ENCODE measurements around the gene UPF1.

Gene UPF1

GRCh38 chr19:18858906-18859646, 27.3 kb downstream of the UPF1 start:
- no peak for DNase-seq

DNA sequence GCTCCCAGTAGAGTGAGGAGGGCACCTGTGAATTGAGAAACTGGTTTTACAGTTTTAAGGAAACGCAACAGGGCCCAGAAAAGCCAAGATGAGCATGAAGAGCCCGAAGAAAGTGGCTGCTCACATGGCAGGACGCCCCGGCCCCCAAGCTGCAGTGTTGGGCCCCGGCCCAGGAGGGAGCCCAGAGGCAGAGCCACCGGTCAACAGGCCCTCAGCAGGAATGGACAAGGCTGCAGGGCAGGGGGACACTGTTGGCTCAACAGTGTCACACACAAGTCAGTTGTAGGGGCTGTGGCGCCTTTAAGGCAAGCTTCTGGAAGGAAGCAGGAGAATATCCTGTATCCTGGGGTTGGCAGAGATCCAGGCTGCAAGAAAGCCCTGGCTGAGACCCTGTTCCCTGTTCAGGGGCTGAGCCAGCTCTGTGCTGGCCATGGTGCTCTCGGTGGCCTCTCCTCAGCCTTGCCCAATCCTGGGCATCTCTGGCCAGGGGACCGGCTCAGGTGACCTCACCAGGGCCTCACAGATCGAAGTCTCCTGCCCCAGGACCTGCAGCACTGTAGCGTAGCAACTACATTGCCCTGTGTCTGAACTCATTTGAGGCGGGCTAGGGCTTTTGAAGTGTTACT, 28.0 kb downstream of the UPF1 start:
- no peak for DNase-seq

GRCh38 chr19:18860302-18860700, 28.5 kb downstream of the UPF1 start:
- DNase-seq: no peak

DNA sequence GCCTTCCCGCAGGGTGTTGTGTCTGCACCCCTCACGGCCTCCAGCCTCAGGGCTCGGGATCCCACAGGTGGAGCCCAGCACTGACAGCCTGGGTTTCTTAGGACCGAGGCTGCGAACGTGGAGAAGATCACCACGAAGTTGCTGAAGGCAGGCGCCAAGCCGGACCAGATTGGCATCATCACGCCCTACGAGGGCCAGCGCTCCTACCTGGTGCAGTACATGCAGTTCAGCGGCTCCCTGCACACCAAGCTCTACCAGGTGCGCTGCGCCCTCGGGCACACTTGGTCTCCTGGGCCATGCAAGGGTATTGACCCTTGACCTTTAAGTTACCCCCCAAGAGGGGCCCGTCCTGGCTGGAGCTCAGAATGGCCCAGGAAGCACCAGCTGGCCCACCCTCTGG, 29.0 kb downstream of the UPF1 start:
- DNase-seq: no peak

DNA sequence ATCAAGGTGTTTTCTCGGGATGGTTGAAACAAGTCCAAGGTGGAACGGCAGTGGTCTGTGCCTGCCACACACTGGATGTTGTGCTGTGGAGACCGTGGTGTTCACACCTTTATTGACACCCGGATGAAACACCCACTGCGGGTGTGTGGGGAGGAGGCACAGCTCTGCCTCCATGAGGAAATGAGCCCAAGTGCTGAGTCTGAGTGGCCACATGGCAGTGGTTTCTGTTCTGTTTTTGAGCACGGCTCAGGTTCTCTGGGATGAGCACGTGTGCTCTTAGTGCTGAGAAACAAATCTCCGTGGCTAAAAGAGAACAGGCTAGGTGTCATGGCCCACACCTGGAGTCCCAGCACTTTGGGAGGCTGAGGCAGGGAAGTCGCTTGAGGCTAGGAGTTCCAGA, 29.5 kb downstream of the UPF1 start:
- DNase-seq: no peak

DNA sequence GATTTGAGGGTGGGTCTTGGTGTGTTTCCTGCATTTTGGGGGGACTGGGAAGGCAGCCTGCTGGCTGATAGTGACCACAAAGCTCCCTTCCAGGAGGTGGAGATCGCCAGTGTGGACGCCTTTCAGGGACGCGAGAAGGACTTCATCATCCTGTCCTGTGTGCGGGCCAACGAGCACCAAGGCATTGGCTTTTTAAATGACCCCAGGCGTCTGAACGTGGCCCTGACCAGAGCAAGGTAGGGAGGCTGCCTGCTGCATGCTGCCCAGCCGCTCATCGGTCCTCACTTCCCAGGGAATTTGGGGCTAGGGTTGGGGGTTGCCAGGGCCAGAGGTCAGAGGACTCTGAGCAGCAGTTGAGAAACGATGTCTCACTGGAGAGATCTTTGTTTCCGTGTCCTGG, 30.2 kb downstream of the UPF1 start:
- no peak for DNase-seq

GRCh38 chr19:18862976-18863842, 31.4 kb downstream of the UPF1 start:
- no peak for DNase-seq

DNA sequence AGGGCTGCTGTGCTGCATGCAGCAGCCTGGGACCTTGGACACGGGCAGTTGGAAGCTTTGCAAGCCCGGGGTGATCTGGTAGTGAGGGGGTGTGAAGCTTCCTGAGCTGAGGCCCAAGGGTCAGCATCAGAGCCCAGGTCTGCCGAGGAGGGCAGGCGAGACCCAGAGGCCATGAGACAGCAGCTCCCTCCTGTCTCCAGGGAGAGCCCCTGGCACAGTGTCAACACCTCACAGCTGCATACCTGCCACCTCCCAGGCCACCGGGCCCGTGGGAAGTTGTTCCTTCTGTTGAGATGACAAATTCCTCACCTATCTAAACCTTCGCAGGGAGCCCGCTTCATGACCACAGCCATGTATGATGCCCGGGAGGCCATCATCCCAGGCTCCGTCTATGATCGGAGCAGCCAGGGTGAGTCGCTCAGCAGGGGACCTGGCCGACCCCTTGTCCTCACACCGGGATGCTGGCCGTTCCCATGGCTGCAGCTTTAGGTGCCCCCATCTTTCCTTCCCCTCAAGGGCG, 32.1 kb downstream of the UPF1 start:
- DNase-seq: no peak

- no peak for DNase-seq
These were observed 33.6 kb downstream of the UPF1 start for GRCh38 chr19:18865106-18865972.

DNA sequence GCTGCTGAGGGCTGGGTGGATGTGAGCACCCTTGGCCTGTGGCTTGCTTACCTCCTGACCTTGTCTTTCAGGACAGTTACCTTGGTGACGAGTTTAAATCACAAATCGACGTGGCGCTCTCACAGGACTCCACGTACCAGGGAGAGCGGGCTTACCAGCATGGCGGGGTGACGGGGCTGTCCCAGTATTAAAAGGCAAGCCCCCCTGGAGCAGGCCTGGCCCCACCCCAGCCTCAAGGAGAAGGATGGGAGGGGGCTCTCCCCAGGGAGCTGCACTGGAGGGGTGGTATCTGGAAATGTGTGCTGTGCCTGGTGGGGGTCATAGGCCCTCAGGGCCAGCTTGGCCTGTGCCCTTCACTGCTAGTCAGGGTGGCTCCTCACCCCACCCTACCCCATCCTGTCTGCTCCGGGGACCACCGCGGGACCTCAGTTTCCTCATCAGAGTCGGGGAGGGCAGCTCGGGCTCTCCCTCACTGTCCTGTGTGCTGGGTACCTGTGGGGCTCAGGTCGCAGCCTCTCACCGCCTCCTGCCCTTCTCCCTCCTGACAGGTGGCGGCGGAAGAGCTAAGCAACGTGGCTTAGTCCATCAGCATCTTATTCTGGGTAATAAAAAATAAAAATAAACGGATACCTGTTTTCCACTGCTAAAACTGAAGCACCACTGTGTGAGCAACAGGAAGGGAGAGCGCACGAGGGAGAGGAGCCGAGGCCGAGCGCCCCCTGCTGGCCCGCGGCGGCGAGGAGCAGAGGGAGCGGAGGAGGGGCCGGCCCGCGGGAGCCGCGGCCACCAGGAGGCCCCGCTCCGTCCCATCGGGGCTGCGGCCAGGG, 34.4 kb downstream of the UPF1 start:
- DNase-seq: peak; percentile 49

GRCh38 chr19:18866800-18867123, 35.0 kb downstream of the UPF1 start:
- no peak for DNase-seq

DNA sequence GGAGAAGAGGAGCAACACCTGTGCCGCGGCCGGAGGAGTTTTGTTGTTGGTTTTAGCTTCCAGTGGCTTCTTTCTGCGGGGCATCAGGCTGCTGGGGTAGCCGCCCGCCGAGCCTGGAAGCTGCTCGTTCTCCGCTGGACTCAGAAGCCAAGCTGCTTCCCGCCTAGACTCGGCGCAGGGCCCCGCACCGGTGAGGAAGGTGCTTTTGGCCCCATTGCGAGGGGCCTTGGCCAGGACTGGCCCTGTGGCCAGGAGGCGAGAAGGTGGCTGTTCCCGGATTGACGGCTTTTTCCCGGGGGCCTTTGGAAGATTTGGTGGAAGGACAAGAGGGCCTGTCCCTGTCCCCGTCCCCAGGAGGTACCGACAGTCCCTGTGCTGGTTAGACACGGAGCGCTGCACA, 35.4 kb downstream of the UPF1 start:
- DNase-seq: no peak

DNA sequence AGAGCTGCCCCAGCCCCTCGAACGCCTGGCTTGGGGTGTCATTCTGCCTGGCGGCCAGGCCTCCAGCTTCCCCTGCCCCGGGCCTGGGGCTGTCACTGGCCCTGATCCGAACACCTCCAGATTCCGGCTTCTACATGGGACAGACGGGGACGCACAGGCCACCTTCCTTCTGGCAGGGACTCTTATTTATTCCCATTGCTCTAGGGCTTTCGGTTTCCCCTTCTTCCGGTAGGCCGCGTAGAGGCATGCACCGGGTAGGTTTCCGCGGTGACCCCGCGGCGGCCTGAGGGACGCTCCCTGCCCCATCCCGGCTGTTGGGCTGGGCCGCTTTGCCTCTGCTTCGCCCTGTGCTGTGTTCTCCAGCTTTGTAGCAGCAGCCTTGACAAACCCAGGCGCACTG, 36.0 kb downstream of the UPF1 start:
- DNase-seq: no peak

GRCh38 chr19:18868380-18869022, 36.7 kb downstream of the UPF1 start:
- no peak for DNase-seq

DNA sequence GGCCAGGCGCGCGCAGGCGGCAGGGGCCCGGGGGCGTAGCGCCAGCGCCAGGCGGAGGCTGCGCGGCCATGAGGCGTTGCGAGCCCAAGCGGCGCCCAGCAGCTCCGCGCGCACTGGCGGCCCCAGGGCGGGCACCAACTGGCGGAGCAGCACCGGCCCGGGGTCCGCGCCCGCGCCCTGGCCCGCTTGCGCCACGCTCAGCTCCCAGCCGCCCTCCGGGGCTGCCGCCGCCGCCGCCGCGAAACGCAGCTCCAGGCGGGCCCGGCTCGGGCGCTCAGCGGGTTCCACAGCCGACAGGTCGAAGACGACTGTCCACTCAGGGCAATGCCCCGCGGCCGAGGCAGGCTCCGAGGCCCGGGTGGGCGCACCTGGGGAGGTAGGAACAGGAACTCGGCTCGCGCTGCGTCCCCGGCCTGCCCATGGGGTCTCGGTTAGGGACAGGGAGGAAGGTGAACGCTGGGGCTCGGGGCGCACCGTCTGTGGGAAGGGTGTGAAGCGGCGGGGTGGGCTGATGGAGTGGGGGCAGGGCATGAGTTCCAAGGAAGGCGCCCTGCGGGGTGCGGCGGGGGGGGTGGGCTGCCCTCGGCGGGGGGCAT, 37.4 kb downstream of the UPF1 start:
- DNase-seq: no peak

- DNase-seq: no peak
These were observed 38.2 kb downstream of the UPF1 start for GRCh38 chr19:18869781-18870530.

GRCh38 chr19:18870531-18871172, 38.9 kb downstream of the UPF1 start:
- no peak for DNase-seq

GRCh38 chr19:18871543-18871942, 39.8 kb downstream of the UPF1 start:
- DNase-seq: peak; percentile 25

GRCh38 chr19:18875726-18876125, 44.0 kb downstream of the UPF1 start:
- DNase-seq: no peak

DNA sequence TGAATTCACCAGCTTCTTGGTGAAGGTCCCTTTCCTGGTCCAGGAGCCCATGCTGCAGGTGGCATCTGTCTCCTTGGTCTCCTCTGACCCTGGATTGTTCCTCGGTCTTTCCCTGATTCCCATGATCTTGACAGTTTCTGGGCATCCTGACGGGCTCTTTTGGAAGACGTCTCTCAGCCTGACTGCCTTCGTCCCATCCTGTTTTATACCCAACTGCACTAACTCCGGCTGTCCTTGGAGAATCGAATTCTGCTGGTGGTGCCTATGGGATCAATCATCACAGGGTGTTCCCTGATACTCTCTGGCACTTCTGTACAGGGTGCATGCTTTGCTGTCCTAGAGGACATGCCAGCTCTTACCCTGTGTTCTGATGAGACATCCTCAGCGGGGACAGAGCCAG, 45.1 kb downstream of the UPF1 start:
- no peak for DNase-seq

Measured in DMS53 (cell line).